GM19372 (cell line): ENCODE results near the gene PRELID1.

Experiments
- ATAC-seq: cut with Tn5 transposase; IDR thresholded peaks from one replicate; pipeline ENCODE4 v1.9.1; 2021; ENCODE audit warnings: mild to moderate bottlenecking, low read depth, moderate library complexity; ENCODE audit not compliant: unreplicated experiment

PRELID1 gene

GRCh38 chr5:177355162-177355867 lies 51.7 kb downstream of the PRELID1 start:
- no peak for ATAC-seq

- no peak for ATAC-seq
Observed at GRCh38 chr5:177355868-177356168, 52.2 kb downstream of the PRELID1 start.
